ENCODE results near the gene SLC7A1. TPM values are rescaled to one million over a fixed set of nuclear protein-coding genes. Genes with fewer than 3 reads are reported as not detected.

SLC7A1 gene
- total and polyA plus RNA-seq, 2 experiments from 2014 or later, result 23.0 to 74.7 TPM

DNA sequence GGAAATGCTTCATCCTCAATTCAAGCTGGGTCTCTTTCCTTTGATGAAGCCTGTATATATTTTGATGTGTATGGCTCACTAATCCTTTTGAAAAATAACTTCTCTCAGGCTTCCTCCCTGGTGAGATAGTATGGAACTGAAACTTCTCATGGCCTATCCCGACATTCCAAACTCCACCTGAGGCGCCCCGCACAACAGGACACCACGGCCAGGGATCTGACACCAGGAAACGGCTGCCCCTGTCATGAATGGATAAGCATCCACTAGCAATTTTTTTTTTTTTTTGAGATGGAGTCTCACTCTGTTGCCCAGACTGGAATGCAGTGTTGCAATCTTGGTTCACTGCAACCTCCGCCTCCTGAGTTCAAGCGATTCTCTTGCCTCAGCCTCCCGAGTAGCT is 16.4 kb downstream of the SLC7A1 start:
- TF ChIP-seq, protein P1, sequence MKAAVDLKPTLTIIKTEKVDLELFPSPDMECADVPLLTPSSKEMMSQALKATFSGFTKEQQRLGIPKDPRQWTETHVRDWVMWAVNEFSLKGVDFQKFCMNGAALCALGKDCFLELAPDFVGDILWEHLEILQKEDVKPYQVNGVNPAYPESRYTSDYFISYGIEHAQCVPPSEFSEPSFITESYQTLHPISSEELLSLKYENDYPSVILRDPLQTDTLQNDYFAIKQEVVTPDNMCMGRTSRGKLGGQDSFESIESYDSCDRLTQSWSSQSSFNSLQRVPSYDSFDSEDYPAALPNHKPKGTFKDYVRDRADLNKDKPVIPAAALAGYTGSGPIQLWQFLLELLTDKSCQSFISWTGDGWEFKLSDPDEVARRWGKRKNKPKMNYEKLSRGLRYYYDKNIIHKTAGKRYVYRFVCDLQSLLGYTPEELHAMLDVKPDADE (IDR thresholded peaks at IDR 0.05), result no peak
- TF ChIP-seq STAT1 (IDR thresholded peaks at IDR 0.05; ENCODE audit: unreplicated experiment), result no peak
- TF ChIP-seq EZH2 (IDR thresholded peaks at IDR 0.05; ENCODE audit: low read depth, unreplicated experiment), result no peak
- TF ChIP-seq ZNF331 (CRISPR knock-in tag; IDR thresholded peaks at IDR 0.05; ENCODE audit: low read depth), result no peak
- no peak for TF ChIP-seq JUNB (IDR thresholded peaks at IDR 0.05; ENCODE audit: unreplicated experiment)
- TF ChIP-seq, protein P2, sequence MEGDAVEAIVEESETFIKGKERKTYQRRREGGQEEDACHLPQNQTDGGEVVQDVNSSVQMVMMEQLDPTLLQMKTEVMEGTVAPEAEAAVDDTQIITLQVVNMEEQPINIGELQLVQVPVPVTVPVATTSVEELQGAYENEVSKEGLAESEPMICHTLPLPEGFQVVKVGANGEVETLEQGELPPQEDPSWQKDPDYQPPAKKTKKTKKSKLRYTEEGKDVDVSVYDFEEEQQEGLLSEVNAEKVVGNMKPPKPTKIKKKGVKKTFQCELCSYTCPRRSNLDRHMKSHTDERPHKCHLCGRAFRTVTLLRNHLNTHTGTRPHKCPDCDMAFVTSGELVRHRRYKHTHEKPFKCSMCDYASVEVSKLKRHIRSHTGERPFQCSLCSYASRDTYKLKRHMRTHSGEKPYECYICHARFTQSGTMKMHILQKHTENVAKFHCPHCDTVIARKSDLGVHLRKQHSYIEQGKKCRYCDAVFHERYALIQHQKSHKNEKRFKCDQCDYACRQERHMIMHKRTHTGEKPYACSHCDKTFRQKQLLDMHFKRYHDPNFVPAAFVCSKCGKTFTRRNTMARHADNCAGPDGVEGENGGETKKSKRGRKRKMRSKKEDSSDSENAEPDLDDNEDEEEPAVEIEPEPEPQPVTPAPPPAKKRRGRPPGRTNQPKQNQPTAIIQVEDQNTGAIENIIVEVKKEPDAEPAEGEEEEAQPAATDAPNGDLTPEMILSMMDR (conservative IDR thresholded peaks at IDR 0.05; ENCODE audit: low read depth in 2 of 2), result no peak
- TF ChIP-seq, protein P3, sequence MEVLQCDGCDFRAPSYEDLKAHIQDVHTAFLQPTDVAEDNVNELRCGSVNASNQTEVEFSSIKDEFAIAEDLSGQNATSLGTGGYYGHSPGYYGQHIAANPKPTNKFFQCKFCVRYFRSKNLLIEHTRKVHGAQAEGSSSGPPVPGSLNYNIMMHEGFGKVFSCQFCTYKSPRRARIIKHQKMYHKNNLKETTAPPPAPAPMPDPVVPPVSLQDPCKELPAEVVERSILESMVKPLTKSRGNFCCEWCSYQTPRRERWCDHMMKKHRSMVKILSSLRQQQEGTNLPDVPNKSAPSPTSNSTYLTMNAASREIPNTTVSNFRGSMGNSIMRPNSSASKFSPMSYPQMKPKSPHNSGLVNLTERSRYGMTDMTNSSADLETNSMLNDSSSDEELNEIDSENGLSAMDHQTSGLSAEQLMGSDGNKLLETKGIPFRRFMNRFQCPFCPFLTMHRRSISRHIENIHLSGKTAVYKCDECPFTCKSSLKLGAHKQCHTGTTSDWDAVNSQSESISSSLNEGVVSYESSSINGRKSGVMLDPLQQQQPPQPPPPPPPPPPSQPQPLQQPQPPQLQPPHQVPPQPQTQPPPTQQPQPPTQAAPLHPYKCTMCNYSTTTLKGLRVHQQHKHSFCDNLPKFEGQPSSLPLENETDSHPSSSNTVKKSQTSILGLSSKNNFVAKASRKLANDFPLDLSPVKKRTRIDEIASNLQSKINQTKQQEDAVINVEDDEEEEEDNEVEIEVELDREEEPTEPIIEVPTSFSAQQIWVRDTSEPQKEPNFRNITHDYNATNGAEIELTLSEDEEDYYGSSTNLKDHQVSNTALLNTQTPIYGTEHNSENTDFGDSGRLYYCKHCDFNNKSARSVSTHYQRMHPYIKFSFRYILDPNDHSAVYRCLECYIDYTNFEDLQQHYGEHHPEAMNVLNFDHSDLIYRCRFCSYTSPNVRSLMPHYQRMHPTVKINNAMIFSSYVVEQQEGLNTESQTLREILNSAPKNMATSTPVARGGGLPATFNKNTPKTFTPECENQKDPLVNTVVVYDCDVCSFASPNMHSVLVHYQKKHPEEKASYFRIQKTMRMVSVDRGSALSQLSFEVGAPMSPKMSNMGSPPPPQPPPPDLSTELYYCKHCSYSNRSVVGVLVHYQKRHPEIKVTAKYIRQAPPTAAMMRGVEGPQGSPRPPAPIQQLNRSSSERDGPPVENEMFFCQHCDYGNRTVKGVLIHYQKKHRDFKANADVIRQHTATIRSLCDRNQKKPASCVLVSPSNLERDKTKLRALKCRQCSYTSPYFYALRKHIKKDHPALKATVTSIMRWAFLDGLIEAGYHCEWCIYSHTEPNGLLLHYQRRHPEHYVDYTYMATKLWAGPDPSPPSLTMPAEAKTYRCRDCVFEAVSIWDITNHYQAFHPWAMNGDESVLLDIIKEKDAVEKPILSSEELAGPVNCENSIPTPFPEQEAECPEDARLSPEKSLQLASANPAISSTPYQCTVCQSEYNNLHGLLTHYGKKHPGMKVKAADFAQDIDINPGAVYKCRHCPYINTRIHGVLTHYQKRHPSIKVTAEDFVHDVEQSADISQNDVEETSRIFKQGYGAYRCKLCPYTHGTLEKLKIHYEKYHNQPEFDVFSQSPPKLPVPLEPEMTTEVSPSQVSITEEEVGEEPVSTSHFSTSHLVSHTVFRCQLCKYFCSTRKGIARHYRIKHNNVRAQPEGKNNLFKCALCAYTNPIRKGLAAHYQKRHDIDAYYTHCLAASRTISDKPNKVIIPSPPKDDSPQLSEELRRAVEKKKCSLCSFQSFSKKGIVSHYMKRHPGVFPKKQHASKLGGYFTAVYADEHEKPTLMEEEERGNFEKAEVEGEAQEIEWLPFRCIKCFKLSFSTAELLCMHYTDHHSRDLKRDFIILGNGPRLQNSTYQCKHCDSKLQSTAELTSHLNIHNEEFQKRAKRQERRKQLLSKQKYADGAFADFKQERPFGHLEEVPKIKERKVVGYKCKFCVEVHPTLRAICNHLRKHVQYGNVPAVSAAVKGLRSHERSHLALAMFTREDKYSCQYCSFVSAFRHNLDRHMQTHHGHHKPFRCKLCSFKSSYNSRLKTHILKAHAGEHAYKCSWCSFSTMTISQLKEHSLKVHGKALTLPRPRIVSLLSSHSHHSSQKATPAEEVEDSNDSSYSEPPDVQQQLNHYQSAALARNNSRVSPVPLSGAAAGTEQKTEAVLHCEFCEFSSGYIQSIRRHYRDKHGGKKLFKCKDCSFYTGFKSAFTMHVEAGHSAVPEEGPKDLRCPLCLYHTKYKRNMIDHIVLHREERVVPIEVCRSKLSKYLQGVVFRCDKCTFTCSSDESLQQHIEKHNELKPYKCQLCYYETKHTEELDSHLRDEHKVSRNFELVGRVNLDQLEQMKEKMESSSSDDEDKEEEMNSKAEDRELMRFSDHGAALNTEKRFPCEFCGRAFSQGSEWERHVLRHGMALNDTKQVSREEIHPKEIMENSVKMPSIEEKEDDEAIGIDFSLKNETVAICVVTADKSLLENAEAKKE (CRISPR knock-in tag; IDR thresholded peaks at IDR 0.05), result no peak
- no peak for TF ChIP-seq NANOG (IDR thresholded peaks at IDR 0.05; ENCODE audit: borderline replicate concordance)
- TF ChIP-seq POLR2AphosphoS5 (IDR thresholded peaks at IDR 0.05; ENCODE audit: low read depth), result no peak
- TF ChIP-seq EZH2phosphoT487 (IDR thresholded peaks at IDR 0.05; ENCODE audit: unreplicated experiment), result no peak
- no peak for TF ChIP-seq CREB1 (CRISPR knock-in tag; IDR thresholded peaks at IDR 0.05; ENCODE audit: low read depth)
- TF ChIP-seq, protein P4, sequence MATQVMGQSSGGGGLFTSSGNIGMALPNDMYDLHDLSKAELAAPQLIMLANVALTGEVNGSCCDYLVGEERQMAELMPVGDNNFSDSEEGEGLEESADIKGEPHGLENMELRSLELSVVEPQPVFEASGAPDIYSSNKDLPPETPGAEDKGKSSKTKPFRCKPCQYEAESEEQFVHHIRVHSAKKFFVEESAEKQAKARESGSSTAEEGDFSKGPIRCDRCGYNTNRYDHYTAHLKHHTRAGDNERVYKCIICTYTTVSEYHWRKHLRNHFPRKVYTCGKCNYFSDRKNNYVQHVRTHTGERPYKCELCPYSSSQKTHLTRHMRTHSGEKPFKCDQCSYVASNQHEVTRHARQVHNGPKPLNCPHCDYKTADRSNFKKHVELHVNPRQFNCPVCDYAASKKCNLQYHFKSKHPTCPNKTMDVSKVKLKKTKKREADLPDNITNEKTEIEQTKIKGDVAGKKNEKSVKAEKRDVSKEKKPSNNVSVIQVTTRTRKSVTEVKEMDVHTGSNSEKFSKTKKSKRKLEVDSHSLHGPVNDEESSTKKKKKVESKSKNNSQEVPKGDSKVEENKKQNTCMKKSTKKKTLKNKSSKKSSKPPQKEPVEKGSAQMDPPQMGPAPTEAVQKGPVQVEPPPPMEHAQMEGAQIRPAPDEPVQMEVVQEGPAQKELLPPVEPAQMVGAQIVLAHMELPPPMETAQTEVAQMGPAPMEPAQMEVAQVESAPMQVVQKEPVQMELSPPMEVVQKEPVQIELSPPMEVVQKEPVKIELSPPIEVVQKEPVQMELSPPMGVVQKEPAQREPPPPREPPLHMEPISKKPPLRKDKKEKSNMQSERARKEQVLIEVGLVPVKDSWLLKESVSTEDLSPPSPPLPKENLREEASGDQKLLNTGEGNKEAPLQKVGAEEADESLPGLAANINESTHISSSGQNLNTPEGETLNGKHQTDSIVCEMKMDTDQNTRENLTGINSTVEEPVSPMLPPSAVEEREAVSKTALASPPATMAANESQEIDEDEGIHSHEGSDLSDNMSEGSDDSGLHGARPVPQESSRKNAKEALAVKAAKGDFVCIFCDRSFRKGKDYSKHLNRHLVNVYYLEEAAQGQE (IDR thresholded peaks at IDR 0.05; ENCODE audit: unreplicated experiment), result no peak
- no peak for TF ChIP-seq ZNF114 (CRISPR knock-in tag; IDR thresholded peaks at IDR 0.05)
- Histone ChIP-seq H3K27ac (ENCODE audit: low read depth) (no peak overlapping the region), H3K27me3 (ENCODE audit: insufficient read depth) (no peaks in the 10 kb centered on the region), H2AFZ (no peak overlapping the region), H3K79me2 (replicated peaks; ENCODE audit: insufficient read depth) (peaks cover 100% of the 10 kb centered on the region), H4K20me1 (replicated peaks; ENCODE audit: insufficient read depth) (peaks cover 73% of the 10 kb centered on the region), H3K4me3 (no peak overlapping the region), H3K36me3 (ENCODE audit: insufficient read depth) (no peaks in the 10 kb centered on the region), H3K9me2 (ENCODE audit: insufficient read depth) (no peaks in the 10 kb centered on the region), H3K4me1 (ENCODE audit: insufficient read depth) (peaks cover 47% of the 10 kb centered on the region), H3K4me2 (no peak overlapping the region), H3F3A (replicated peaks; ENCODE audit: low read depth) (no peaks in the 10 kb centered on the region)
- DNase-seq (ENCODE audit: low spot score) (no peak), ATAC-seq (no peak)
- no peak overlapping the region for H3K27ac Mint-ChIP-seq
- peaks cover 7% of the 10 kb centered on the region for H3K27me3 Mint-ChIP-seq (ENCODE audit: insufficient read depth, low read depth, poor library complexity)
- peaks cover 63% of the 10 kb centered on the region for H3K4me1 Mint-ChIP-seq
- H3K9me3 Mint-ChIP-seq, result no peaks in the 10 kb centered on the region; the same call in 2 of the 3 replicates
- peaks cover 50% of the 10 kb centered on the region for H3K36me3 Mint-ChIP-seq (ENCODE audit: low read depth)
- no peak overlapping the region for H3K4me3 Mint-ChIP-seq
